ENCODE measurements around the gene ENHO.

- TF ChIP-seq CTCF (IDR thresholded peaks at IDR 0.05; ENCODE audit: low read depth, low read length, poor library complexity, severe bottlenecking) (no peak), EZH2phosphoT487 (IDR thresholded peaks at IDR 0.05; ENCODE audit: borderline replicate concordance, low read length) (no peak)
Measured at GRCh38 chr9:34520505-34521385, 2.0 kb downstream of the ENHO start.

Measured in DOHH2 (cell line).